HepG2 (cell line): ENCODE data around the gene MCAT. TPM values are rescaled to one million over a fixed set of nuclear protein-coding genes. Genes with fewer than 3 reads are reported as not detected.

Source experiments
- ATAC-seq: fragments of 200-7000 bp; cut with Tn5 transposase; 3 replicates; pipeline ENCODE4 v1.9.1; 2020; ENCODE audit warnings: mild to moderate bottlenecking, moderate library complexity
- BruUV-seq: library from RNA; stranded (reverse); fragments of 400-500 nt; replicated peaks from 2 replicates; lab custom pipeline; 2021; lab: Mats Ljungman, UMichigan
- CTCF ChIA-PET: fragments of 300-600 bp; formaldehyde crosslinking; extraction: SDS; loops from one replicate; lab custom pipeline; 2021; ENCODE audit warnings: low total read pairs, inconsistent platforms, low intra/inter-chr PET ratio; lab: Yijun Ruan, JAX
- POLR2A ChIA-PET: fragments of 350-600 bp; sonication (Branson Sonifier 250); formaldehyde crosslinking; loops from one replicate; lab custom pipeline; 2020; ENCODE audit warnings: antibody characterized with exemption, inconsistent platforms; lab: Yijun Ruan, JAX
- DNase-seq: peaks from one replicate; pipeline ENCODE4 v3.0.0-alpha.2; 2015; ENCODE audit warnings: low spot score
- FAIRE-seq: peaks from 3 replicates; lab custom pipeline; 2011; peaks lifted over from hg19 to GRCh38; lab: Jason Lieb, UNC
- H2AFZ ChIP-seq: one replicate; pipeline ENCODE4 v1.6.1; 2011; ENCODE audit warnings: low read length, inconsistent platforms
- H3K27ac ChIP-seq: fragments of 300-600 bp; 3 replicates; pipeline ENCODE4 v1.8.0; 2011; ENCODE audit warnings: mixed run types, mild to moderate bottlenecking, mixed read lengths, low read length, inconsistent platforms; ENCODE audit not compliant: insufficient read depth; ENCODE audit errors: extremely low read length
- H3K27me3 ChIP-seq, 2 experiments: fragments of 200-600 bp in 1 of 2; 2 replicates in 1 of 2; 3 replicates in 1 of 2; pipeline versions ENCODE4 v1.6.0 to v1.8.0; 2011; ENCODE audit warnings: low read length in 2 of 2, mild to moderate bottlenecking in 2 of 2, moderate library complexity in 2 of 2, inconsistent platforms in 1 of 2; ENCODE audit not compliant: insufficient read depth in 2 of 2, control insufficient read depth in 1 of 2
- H3K36me3 ChIP-seq, 2 experiments: fragments of 200-600 bp in 1 of 2; replicated peaks in 1 of 2; 2 replicates in 1 of 2; 3 replicates in 1 of 2; pipeline versions ENCODE4 v1.5.1 to v1.8.0; 2011; ENCODE audit warnings: low read length in 2 of 2, inconsistent platforms in 1 of 2; ENCODE audit not compliant: insufficient read depth in 2 of 2, control insufficient read depth in 1 of 2
- H3K4me1 ChIP-seq: 2 replicates; pipeline ENCODE4 v1.5.1; 2012; ENCODE audit warnings: low read length, inconsistent platforms; ENCODE audit not compliant: insufficient read depth
- H3K4me2 ChIP-seq: 2 replicates; pipeline ENCODE4 v1.6.0; 2011; ENCODE audit warnings: low read depth, low read length, inconsistent platforms
- H3K4me3 ChIP-seq, 3 experiments: fragments of 200-600 bp in 1 of 3; sonication (generic), shearing (Covaris generic) in 1 of 3; replicated peaks in 1 of 3; 2 replicates each; pipeline ENCODE4 v1.5.1; 2011 to 2016; ENCODE audit warnings: low read length in 3 of 3, inconsistent platforms in 2 of 3, low read depth in 2 of 3, mild to moderate bottlenecking in 2 of 3, control low read depth in 1 of 3, mixed read lengths in 1 of 3; ENCODE audit not compliant: insufficient read depth in 1 of 3
- H3K79me2 ChIP-seq: one replicate; pipeline ENCODE4 v1.6.1; 2011; ENCODE audit warnings: low read length, inconsistent platforms; ENCODE audit not compliant: insufficient read depth
- H3K9ac ChIP-seq: 2 replicates; pipeline ENCODE4 v1.6.0; 2011; ENCODE audit warnings: mild to moderate bottlenecking, low read depth, low read length, inconsistent platforms; ENCODE audit not compliant: insufficient read depth
- H3K9me3 ChIP-seq: 2 replicates; pipeline ENCODE4 v1.5.1; 2012; ENCODE audit warnings: mild to moderate bottlenecking, low read length
- H4K20me1 ChIP-seq: 2 replicates; pipeline ENCODE4 v1.6.0; 2011; ENCODE audit warnings: inconsistent platforms, mild to moderate bottlenecking, low read length, moderate library complexity; ENCODE audit not compliant: insufficient read depth
- HMG20A ChIP-seq: IDR thresholded peaks from 2 replicates; pipeline ENCODE4 v1.6.1; 2016; ENCODE audit warnings: borderline replicate concordance
- PHF21A ChIP-seq: sonication (generic); formaldehyde crosslinking; IDR thresholded peaks from 2 replicates; pipeline ENCODE4 v1.5.0; 2020; ENCODE audit warnings: mild to moderate bottlenecking, missing genetic modification reagents
- PRDM15 ChIP-seq: sonication (generic); formaldehyde crosslinking; IDR thresholded peaks from 2 replicates; pipeline ENCODE4 v1.4.0; 2020; ENCODE audit warnings: missing genetic modification reagents
- RELA ChIP-seq: sonication (generic); formaldehyde crosslinking; IDR thresholded peaks from 2 replicates; pipeline ENCODE4 v1.4.0; 2020; ENCODE audit warnings: missing genetic modification reagents
- SAP130 ChIP-seq: IDR thresholded peaks from 2 replicates; pipeline ENCODE4 v1.6.1; 2016; ENCODE audit warnings: low read depth
- TAF15 ChIP-seq: fragments of 200-400 bp; formaldehyde crosslinking; IDR thresholded peaks from one replicate; pipeline ENCODE4 v1.6.1; 2018; ENCODE audit warnings: mild to moderate bottlenecking, low read depth, low read length; ENCODE audit not compliant: poor library complexity, severe bottlenecking
- ZMYM3 ChIP-seq: sonication (generic); formaldehyde crosslinking; IDR thresholded peaks from 2 replicates; pipeline ENCODE4 v1.5.1; 2020; ENCODE audit warnings: mild to moderate bottlenecking, missing genetic modification reagents
- ZNF20 ChIP-seq: sonication (generic); formaldehyde crosslinking; IDR thresholded peaks from 2 replicates; pipeline ENCODE4 v1.4.0; 2020; ENCODE audit warnings: mild to moderate bottlenecking, moderate library complexity, missing genetic modification reagents
- ZNF503 ChIP-seq: sonication (generic); formaldehyde crosslinking; IDR thresholded peaks from 2 replicates; pipeline ENCODE4 v1.4.0; 2020; ENCODE audit warnings: missing genetic modification reagents
- ZNF547 ChIP-seq: sonication (generic); formaldehyde crosslinking; IDR thresholded peaks from 2 replicates; pipeline ENCODE4 v1.5.1; 2020; ENCODE audit warnings: mild to moderate bottlenecking, missing genetic modification reagents
- ZNF747 ChIP-seq: sonication (generic); formaldehyde crosslinking; IDR thresholded peaks from 2 replicates; pipeline ENCODE4 v1.8.1; 2023; ENCODE audit warnings: missing genetic modification reagents, mild to moderate bottlenecking, borderline replicate concordance
- ZNF780A ChIP-seq: sonication (generic); formaldehyde crosslinking; IDR thresholded peaks from 2 replicates; pipeline ENCODE4 v1.8.0; 2022; ENCODE audit warnings: mild to moderate bottlenecking, missing genetic modification reagents, moderate library complexity
- ZSCAN5A ChIP-seq: sonication (generic); formaldehyde crosslinking; IDR thresholded peaks from 2 replicates; pipeline ENCODE4 v1.8.0; 2022; ENCODE audit warnings: mild to moderate bottlenecking, missing genetic modification reagents, borderline replicate concordance
- WGBS: methylation state at CpG from one replicate; pipeline ENCODE4 v1.1.6; 2017; ENCODE audit warnings: low lambda C conversion rate; 5-methylcytosine and 5-hydroxymethylcytosine counted together
- in situ Hi-C: cut with HindIII; loops from 2 replicates; pipeline ENCODE4 v1.10.0; 2017; ENCODE audit warnings: low pct_unique_long_range_greater_than_20kb; ENCODE audit not compliant: extremely low pct_ligation_motif_present
- intact Hi-C: fragments of 100-400 bp; cut with micrococcal nuclease; formaldehyde crosslinking; loops from one replicate; pipeline ENCODE4 v1.10.0; 2022; ENCODE audit not compliant: unreplicated experiment
- polyA plus RNA-seq, 8 experiments: library from polyadenylated mRNA; depleted of rRNA in 3 of 8; stranded (reverse) in 7 of 8; unstranded in 1 of 8; fragments of >200 nt; fragmentation: Illumina TruSeq in 4 of 8; extraction: Trizol in 4 of 8; gene quantifications; 2 replicates each; pipeline versions ENCODE4 v1.2.1 to v1.2.3, GENCODE V29; 2011 to 2016; ENCODE audit warnings: low read depth in 4 of 8, missing spikeins in 1 of 8, mixed read lengths in 1 of 8; ENCODE audit not compliant: insufficient read depth in 1 of 8
- total RNA-seq, 5 experiments: library from RNA; depleted of rRNA; stranded (reverse); fragments of >200 nt; fragmentation: Illumina TruSeq; extraction: Trizol; gene quantifications; 2 replicates each; pipeline ENCODE4 v1.2.3, GENCODE V29; 2016; ENCODE audit warnings: low read depth in 1 of 5

Gene MCAT
- total and polyA plus RNA-seq, 2 of the 13 experiments (the other 11 are each of a cell fraction or from before 2014, with no cell fraction given), result 9.3 to 16.7 TPM

- FAIRE-seq, result no peak
Observed at GRCh38 chr22:43163241-43163795, 20.1 kb upstream of the MCAT start.

More at GRCh38 chr22:43163241-43163795, 20.1 kb upstream of the MCAT start:
- Histone ChIP-seq H3K79me2 (no peaks in the 10 kb centered on the region), H3K36me3 (peaks cover 0 to 4% of the 10 kb centered on the region in 2 experiments; a peak in 1 of 5 replicates), H3K4me2 (peak overlapping the region; percentile 19; the same call in 1 of the 2 replicates), H3K9ac (no peak overlapping the region), H3K27ac (no peak overlapping the region), H2AFZ (no peak overlapping the region), H3K9me3 (no peaks in the 10 kb centered on the region), H3K4me3 (no peak overlapping the region), H3K27me3 (peaks cover 8 to 13% of the 10 kb centered on the region in 2 experiments; a peak in 4 of 5 replicates), H3K4me1 (peaks cover 15% of the 10 kb centered on the region), H4K20me1 (no peaks in the 10 kb centered on the region)
- ATAC-seq, result peak; percentile 16
- no TSS peak for BruUV-seq
- ChIA-PET CTCF (no interaction called here), POLR2A (no interaction called here)
- DNase-seq, result no peak
- intact Hi-C loops (no loop called here), in situ Hi-C loops (no loop called here)
- no peak for TF ChIP-seq PRDM15 (CRISPR knock-in tag)
- TF ChIP-seq HMG20A (CRISPR knock-in tag), result no peak
- TF ChIP-seq ZNF780A (CRISPR knock-in tag), result no peak
- no peak for TF ChIP-seq ZNF503 (CRISPR knock-in tag)
- TF ChIP-seq ZNF747, result no peak
- no peak for TF ChIP-seq TAF15
- TF ChIP-seq SAP130 (CRISPR knock-in tag), result no peak
- no peak for TF ChIP-seq ZNF547 (CRISPR knock-in tag)
- no peak for TF ChIP-seq RELA (CRISPR knock-in tag)
- TF ChIP-seq ZSCAN5A, result no peak
- no peak for TF ChIP-seq ZMYM3 (CRISPR knock-in tag)
- TF ChIP-seq ZNF20 (CRISPR knock-in tag), result no peak
- TF ChIP-seq PHF21A (CRISPR knock-in tag), result no peak
- 21% methylated on average over 3 of the region's 18 CpGs for WGBS
